ENCODE results near the gene GAMT.

Gene GAMT

DNA sequence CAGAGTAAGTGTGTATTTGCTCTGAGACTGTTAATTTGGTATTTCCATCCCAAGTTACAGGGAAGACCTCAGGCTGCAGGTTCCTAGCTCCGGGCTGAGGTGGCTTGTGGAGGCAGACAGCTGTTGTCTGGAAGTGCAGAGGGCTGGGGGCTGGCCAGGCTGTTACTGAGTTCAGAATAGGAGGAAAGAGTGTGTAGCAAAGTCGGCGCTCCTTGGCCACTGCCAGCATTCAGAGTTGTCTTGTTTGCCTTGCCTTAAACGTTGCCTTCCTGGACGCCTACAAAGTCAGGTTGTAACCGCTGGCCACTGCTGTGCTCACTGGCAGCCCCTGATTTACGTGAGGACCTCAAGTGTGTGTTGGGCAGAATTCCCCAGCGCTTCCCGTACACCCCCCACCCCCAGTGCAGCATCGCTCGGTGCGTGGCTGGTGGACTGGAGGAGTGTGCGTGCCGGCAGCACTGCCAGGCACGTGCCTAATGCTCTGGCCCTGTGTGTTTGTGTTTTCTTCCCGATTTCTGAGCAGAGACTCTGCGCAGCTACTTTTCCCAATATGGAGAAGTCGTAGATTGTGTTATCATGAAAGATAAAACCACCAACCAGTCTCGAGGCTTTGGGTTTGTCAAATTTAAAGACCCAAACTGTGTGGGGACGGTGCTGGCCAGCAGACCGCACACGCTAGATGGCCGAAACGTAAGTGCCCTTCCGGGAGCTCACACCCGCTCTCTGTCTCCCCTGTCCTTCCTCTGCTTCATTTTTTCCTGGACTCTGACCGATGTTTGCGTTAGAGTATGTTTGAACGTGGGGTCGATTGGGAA is 16.5 kb upstream of the GAMT start:
- no peak for DNase-seq

DNA sequence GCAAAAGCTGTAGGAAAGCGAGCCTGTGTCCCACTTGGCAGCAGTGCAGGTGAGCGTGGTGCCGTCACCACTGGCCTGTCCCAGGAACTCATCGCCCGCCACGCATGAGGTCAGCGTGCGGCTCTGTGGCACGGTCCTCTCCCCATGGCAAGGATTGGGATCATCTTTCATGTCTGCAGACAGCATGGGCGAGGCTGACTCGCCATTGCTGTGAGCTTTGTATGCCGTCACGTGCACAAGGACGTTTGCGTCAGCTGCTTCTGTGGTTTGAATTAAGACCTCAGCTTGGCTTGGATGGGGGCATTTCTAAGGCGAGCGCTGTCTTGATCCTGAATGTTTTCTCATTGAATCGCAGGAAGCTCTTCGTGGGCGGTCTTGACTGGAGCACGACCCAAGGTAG is 15.8 kb upstream of the GAMT start:
- no peak for DNase-seq

DNA sequence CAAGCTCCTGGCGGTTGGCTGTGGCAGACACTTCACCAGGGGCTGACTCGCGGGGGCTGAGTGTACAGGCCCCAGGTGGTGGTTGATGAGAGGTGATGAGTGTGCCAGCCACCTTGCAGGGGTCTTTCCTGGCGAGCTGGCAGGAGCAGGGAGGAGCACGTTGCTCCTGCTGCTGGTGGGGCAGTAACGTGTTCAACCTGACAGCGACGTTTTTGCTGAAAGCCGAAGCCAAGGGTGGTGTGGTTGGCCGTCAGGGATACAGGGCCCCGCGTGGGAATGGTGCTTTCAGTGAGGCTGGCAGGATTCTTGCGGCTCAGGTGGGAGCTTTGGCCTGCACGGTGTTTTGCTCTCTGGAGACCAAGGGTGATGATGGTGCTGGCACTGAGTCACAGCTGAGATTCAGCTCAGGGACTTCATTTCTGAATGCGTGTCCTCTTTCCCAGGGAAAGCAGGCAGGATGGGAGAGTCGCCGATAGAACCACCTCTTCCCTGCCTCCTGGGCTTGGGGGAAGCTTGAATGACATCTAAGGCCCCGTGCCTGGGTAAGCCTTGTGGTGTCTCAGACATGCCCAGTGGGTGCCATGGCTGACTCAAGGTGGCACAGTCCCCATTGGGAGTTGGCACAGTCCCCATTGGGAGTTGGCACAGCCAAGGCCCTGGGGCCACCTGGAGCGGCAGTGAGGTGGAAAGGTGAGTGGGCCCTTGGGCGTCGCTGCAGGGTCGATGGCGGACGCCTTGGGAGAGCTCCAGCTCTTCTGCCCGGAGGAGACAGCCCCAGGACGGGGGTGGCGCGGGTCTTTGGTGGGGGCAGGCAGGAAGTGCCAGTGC is 14.9 kb upstream of the GAMT start:
- no peak for DNase-seq

DNA sequence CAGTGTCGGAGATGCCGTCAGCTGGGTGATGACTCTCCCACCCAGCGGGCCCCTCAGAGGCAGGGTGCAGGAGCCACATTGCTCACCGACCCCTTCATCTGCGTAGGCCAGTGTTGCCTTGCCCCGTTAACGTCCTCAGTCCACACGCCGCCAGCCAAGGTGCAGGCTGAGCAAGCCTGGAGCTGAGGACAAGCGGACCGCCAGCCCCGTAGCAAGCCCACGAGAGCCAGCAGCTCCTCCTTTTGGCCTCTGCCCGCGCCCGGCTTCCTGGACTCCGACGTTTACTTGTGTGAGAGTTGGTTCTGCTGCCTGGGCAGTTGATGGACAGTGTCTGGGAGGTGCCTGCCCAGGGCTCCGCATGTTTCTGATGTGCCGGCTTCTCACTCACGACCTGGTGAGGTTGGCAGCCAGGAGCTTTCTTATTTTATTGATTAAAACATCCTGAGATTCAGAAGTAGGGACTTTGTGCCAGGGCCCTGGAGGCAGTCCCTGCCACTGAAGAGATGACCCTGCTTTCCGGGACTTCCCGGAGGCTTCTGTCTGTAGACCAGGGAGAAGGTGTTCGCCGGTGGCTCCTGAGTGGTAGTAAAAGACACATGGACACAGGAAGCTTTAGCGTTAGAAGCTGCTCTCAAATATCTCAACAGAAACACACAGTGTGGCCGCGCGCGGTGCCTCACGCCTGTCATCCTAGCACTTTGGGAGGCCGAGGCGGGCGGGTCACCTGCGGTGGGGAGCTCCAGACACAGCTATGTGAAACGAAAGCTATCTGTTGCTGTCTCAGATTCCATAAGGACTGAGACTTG is 11.9 kb upstream of the GAMT start:
- DNase-seq, result no peak

DNA sequence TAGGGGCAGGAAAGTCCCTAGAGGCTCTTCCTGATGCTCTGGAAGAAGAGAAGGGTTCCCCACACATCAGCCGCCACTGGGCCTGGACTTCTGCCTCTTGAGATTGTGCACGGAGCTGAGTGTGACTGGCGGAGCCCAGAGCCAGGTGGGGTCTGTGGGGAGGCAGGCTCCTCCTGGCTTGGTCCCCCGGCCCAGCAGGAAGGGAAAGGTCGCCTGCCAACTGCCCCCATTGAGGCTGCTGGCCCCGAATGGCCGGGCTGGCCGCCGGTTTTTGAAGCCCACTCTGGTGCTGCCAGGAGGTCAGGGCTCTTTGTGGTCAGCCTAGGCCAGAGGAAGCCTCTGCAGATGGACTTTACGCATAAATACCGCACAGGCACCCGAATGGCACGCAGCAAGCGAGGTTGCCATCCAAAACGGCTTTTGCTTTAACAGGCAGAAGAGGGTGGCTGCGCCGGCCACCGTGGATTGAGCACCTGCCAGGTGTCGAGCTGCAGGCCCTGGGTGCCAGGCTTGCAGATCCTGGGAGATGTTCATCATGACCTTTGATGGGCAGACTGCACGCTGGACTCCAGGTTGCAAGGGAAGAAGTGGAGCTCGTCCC is 11.1 kb upstream of the GAMT start:
- no peak for DNase-seq

DNA sequence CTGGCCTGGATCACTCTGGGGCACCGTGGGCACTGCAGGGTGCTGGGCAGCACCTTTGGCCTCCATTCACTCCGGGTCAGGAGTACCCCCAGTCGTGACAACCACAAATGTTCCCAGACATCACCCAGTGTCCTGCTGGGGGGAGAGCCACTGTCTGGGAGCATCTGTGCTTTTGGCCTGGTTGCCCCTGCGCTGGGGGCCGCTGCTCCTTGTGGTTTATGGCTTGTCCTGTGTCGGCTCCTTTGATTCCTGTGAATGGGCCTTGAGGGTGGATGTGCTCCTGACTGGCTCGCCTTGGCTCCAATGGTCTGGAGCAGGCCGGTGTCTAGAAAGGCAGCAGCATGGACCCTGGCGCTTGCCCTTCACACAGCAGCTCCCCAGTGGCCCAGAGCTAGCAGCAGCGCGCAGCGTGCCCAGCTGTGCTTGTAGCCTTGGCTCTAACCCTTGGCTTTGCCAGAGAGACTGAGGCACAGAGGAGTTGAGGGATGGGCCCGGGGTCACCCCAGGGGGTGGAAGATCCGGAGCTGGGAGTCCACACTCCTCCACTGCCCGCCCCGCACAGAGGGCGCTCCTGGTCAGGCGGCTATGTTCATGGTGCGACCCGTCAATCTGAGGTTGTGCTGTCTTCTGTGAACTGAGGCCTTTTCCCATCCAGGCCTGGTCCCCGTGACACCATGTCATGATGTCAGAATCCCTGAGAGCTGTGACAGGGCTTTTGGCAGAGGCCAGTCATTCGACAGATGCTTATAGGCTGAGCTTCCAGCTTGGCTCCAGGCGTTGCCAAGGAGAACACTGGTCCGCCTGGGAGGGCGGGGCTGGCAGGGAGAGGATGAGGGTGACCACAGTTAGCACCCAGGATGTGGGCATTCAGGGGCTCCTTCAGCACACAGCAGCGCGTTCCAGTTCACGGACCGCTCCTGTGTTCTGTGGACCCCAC is 10.2 kb upstream of the GAMT start:
- DNase-seq, result no peak

DNA sequence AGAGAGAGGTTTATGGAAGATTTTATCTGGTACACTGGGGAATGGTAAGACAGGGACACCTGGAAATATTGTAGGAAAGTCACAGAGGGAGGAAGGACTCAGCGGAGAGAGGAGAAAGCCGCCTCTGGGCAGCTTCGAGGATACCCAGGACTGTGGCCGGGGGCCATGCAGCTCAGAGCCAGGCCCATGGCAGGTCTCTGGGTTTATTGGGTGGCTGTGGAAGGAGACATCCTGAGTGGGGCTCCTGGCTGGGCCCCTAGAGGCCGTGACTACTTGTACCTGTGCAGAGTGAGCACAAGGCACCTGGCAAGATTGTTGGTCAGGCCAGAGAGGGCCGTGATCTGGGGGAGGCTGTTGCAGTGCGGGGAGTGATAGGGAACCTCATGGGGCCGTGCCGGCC is 9.4 kb upstream of the GAMT start:
- no peak for DNase-seq

DNA sequence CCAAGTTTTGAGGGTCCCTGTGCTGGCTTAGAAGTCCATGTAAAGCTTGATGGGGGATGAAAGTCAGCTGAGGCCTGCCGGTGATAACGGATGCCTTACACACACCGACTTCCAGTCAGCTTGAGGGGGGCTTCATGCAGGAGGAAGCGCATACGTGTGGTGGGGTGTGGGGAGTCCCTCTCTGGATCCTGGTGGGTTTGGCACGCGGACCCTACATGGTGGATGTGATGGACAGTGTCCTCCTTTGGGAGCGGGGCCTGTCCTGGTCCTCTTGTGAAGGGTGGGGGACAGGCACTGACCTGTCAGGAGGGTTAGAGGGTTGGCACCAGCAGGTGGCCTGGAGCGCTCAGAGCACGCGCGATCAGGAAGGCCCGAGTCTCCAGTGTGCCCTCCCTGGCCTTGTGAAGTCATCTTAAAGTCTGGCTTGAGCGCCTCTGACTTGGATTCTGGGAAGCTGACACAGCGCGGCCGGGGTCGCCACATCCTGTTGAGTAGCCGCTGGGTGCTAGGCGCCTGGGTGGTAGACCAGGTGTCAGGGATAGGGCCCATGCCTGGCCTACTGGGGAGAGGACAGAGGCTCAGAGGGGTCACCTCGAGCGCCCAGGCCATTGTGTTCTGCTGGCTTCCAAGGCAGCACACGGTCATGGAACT is 8.9 kb upstream of the GAMT start:
- no peak for DNase-seq

DNA sequence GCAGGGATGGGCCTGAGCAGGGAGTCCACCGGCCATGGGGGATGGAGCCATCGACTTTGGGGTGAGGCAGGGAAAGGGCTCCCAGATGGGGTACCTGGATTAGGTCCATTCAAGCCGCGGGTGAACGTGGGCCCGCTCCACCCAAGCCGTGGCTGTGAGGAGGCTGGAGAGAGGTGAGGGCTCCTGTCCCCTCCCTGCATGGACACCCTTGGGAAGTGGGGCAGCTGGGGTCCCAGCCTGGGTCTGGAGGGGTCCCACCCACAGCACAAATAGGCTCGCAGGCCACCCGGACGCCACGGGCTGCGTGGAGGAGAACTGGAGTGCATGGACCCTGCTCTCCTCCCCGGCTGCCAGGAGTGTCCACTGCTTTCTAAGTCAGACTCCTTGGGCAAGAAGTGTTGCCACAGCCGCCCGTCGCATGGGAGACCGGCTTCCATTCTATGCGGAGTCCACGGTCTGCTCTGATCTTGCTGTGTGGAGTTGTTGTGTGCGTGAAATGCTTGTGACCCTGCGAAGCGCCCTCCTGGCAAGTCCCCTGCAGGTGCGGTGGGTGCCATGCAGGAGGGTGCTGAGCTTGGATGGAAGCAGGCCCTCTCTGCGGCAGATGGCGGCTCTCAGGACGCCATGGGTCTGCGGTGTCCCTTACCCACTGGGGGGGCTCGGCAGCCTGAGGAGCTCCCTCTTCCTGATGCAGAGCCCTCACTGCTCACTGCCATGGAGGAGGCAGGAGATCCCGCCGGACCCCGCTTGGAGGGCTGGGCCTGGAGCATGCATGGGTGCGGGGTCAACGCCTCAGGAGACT is 8.1 kb upstream of the GAMT start:
- DNase-seq, result no peak

DNA sequence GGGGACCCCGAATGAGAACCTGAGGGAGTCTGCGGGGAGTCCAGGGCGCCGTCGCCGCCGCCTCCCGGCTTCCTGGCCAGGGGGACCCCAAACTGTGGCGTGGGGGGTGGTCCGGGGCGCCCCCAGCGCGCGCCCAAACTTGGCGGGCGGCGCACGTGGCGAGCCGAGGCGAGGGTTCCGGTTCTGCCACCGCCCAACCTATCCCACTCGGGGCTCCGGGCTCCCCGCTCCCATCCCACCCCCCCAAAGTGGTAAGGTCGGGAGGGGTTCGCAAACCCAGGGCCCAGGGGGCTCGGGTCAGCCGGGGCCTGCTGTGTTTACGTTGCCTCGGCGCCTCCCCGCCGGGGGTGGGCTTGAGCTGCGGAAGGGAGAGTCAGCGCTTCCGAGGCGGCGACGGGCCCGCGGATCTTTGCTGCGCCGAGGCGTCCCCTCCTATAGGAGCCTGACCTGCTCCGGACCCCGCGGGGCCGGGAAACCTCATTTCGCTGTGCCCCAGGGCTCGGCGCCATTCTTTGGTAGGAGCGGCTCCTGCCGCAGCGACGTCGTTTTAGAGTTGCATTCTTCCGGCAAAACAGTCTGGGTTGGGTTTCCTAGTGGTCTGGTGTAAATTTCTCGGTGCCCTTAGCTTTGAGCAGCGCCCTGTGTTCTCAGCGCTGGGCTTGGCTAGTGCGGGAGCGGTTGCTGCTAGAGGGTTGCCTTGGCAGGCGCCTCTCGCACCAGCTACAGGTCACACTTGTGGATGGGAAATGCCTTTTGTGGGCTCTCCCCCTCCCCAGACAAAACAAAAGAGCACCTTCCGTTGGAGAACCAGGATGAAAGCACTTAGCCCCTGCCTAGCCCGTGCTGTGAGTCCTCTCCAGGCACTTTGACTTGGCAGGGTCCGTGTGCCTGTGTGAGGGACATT is 7.2 kb upstream of the GAMT start:
- no peak for DNase-seq

DNA sequence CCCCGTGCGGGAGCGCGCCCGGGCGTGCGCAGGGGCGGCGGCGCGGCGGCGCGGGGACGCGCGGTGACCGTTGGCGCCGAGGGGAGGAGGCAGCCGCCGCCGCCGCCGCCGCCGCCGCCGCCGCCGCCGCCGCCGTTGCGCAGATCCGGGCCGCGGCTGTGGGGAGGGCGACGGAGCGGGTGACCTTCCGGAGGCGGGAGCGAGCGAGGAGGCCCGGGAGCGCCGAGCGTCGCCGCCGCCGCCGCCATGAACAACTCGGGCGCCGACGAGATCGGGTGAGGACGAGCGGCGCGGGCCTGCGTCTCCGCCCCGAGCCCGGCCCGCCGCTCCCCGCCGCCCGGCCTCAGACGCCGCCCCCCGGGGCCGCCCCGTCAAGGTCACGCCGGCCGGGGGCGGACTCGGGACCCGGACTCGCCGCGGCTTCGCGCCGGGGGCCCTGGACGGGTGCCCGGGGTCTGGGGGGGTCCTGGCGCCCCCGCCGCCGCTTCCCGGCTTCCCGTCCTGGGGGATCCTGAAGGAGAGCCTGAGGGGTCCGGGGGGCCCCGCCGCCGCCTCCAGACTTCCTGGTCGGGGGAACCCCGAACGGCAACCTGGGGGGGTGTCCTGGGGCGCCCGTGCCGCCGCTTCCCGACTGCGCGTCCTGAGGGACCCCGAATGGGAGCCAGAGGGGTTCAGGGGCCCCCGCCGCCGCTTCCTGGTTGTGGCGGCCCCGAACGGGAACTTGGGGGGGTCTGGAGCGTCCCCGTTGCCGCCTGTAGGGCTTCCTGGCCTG is 6.4 kb upstream of the GAMT start, which contains the start of gene DAZAP1:
Gene DAZAP1 (plus strand): TSS at position 59 of the 772 bp plus-strand sequence. CDS start 188 bp downstream, at position 247.
- DNase-seq, result no peak

DNA sequence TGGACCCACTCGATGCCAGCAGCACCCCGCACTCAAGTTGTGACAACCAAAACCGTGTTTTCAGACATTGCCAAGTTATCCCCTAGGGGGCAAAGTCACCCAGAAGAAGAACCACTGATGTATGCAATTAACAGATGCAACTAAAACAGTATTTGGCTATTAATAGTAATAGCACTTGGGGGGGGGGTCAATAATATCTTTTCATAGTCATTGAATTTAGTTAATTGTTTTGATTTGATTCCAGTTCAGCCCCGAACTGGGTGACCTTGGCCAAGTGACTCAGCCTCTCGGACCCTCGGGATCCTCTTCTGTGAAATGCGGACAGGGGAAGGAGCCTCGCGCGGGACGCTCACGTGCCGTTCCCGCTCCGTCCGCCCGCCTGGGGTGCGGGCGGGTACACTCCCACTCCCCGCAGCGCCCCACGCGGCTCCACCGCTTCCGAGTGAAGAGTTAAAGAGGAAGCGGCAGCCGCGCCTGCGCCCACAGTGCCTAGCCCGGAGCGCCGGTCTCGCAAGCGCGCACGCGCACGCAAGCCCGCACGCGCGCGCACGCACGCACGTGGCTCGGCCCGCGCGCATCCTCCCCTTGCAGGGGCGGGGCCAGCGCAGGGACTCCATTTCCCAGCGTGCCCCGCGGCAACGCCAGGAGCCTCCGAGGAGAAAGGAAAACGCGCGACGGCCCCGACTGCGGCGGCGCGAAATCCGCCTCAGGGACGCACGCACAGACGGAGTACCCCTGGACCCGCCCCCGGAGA is 5.6 kb upstream of the GAMT start:
- peak; percentile 97 for DNase-seq

DNA sequence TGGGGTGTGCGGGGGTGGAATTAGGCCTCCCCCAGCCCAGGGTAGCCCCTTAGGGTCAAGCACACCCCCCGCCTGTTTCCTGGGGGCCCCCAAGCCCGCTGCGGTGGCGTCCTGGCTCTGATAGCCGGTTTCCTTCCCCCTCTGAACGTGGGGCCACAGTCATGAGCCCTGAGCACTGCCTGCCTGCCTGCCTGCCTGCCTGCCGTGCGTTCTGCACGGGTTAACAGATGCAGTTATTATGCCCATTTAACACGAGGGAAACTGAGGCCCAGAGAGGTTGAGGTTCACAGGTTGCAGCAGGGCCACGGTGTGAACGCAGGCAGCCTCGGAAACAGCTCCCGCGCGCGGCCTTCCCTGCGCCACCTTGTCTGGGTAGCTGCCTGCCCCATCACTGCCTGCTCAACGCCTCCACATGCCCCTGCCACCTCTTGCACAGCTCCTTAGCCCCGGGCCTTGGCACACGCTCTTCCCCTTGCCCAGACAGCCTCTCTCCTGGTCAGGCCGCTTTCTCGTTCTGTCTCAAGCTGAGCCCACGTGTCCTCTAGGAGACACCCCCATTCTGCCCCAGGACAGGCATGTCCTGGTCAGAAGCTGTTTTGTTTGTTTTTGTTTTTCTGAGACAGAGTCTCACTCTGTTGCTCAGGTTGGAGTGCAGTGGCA is 1.2 kb upstream of the GAMT start:
- no peak for DNase-seq

DNA sequence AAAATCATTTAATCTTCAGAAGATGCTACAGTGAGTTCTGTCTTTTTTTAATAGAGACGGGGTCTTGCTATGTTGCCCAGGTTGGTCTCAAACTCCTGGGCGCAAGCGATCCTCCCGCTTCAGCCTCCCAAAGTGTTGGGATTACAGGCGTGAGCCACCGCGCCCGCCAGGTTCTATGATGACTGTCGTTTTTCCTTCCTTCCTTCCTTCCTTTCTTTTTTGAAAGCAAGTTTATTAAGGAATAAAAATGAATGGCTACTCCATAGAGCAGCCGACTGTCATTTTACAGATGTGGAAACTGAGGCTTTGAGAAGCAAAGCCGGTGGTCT is 511 bp upstream of the GAMT start:
- DNase-seq, result no peak

DNA sequence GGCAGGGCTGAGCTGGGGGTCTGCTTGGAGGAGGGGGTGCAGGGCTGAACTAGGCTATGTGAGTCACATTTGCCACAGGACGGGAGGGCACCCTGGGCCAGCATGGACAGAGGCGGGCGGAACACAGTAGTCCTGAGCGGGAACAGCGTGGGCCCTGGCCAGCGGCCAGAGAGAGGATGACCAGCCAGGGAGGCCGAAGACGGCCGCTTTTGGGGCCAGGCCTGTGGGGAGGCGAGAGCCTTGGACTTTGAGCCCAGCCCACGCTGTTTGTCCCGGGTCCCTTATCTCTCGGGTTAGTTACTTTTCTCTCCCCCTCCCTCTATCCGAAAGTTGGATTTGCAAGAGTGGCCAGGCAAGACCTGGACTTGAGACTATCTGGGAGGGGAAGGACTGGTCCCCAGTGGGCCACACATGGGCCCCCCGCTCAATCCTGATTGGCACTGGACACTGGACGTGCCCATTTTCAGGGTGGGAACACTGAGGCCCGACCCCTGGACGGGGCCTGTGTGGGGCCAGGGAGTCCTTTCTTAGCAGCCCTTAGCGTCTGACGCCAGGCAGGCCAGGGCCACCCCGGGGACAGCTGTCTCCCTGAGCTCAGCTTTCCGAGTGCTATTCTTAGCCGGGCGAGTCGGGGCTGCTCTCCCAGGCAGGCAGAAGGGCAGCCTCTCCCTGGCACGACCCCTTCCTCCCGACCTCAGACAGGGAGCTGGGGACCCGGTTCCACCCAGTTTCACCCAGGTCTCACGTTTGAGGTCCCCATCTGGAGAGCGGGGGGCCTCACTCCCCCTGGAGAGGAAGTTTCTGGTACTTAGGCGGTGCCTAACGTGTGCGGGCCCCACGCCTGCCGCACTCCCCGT is 833 bp downstream of the GAMT start:
- peak; percentile 32 for DNase-seq

DNA sequence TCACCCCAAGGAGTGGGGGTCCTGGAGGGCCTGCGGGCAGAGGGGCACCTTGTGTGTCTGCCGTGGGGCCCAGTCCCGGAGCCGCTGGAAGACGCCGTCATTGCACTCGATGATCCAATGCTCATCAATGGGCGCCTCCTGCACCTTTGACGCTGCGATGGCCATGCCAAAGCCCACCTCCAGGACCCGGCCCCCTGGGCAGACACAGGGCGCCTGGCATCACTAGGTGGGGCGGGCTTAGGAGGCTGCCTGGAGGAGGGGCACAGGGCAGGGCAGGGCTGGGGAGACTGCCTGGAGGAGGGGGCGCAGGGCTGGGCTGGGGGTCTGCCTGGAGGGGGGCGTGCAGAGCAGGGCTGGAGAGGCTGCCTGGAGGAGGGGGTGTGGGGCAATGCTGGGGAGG is 1.6 kb downstream of the GAMT start:
- no peak for DNase-seq
